GM11168 (cell line): Measurements from ENCODE around the gene PARD6G.

Experiments used
- in situ Hi-C: fragments of 300-500 bp; cut with MboI; formaldehyde crosslinking; loops from one replicate; pipeline ENCODE4 v1.12.0; 2022; ENCODE audit warnings: low sequenced_read_pairs; ENCODE audit not compliant: unreplicated experiment

PARD6G gene

GRCh38 chr18:80157708-80158343 is 89.5 kb downstream of the PARD6G start:
- in situ Hi-C loops: no loop called here

- in situ Hi-C loops: no loop called here
Observed at GRCh38 chr18:80154293-80154692, 93.0 kb downstream of the PARD6G start.

- in situ Hi-C loops: no loop called here
Observed at GRCh38 chr18:80149667-80150066, 97.6 kb downstream of the PARD6G start.

GRCh38 chr18:80148326-80149199 is 98.8 kb downstream of the PARD6G start:
- in situ Hi-C loops: no loop called here

GRCh38 chr18:80147418-80148325 is 99.6 kb downstream of the PARD6G start:
- in situ Hi-C loops: no loop called here

GRCh38 chr18:80147037-80147417 is 100.3 kb downstream of the PARD6G start:
- in situ Hi-C loops: no loop called here

GRCh38 chr18:80145196-80145804 is 102.0 kb downstream of the PARD6G start:
- in situ Hi-C loops: no loop called here

GRCh38 chr18:80143881-80144280 is 103.4 kb downstream of the PARD6G start:
- in situ Hi-C loops: no loop called here

- in situ Hi-C loops: no loop called here
Observed at GRCh38 chr18:80140455-80140985, 106.8 kb downstream of the PARD6G start.

GRCh38 chr18:80137976-80138375 is 109.3 kb downstream of the PARD6G start:
- in situ Hi-C loops: no loop called here

GRCh38 chr18:80137137-80137536 is 110.2 kb downstream of the PARD6G start:
- in situ Hi-C loops: no loop called here

GRCh38 chr18:80136679-80137078 is 110.6 kb downstream of the PARD6G start:
- in situ Hi-C loops: no loop called here

GRCh38 chr18:80135136-80135535 is 112.2 kb downstream of the PARD6G start:
- in situ Hi-C loops: no loop called here

GRCh38 chr18:80133124-80133523 is 114.2 kb downstream of the PARD6G start:
- in situ Hi-C loops: no loop called here

GRCh38 chr18:80132180-80132812 is 115.0 kb downstream of the PARD6G start:
- in situ Hi-C loops: no loop called here

- in situ Hi-C loops: no loop called here
Observed at GRCh38 chr18:80130555-80130954, 116.8 kb downstream of the PARD6G start.

GRCh38 chr18:80129672-80130367 is 117.5 kb downstream of the PARD6G start:
- in situ Hi-C loops: no loop called here

- in situ Hi-C loops: no loop called here
Observed at GRCh38 chr18:80127635-80128034, 119.7 kb downstream of the PARD6G start.

- in situ Hi-C loops: no loop called here
Observed at GRCh38 chr18:80126797-80127196, 120.5 kb downstream of the PARD6G start.
